Upper lobe of left lung (tissue), 6 donors: ENCODE data around the gene PDE4D. TPM values are rescaled to one million over a fixed set of nuclear protein-coding genes. Genes with fewer than 3 reads are reported as not detected.

ENCODE experiments used
- ATAC-seq, 2 donors: fragments of 200-7000 bp; cut with Tn5 transposase; one replicate each; pipeline ENCODE4 v1.9.1; 2022; ENCODE audit warnings: mild to moderate bottlenecking in 2 of 2, moderate library complexity in 2 of 2; ENCODE audit not compliant: low FRiP score in 2 of 2
- DNase-seq, 2 donors: peaks; one replicate each; pipeline ENCODE4 v3.0.0-alpha.2; 2019 to 2020
- H3K27ac ChIP-seq, 4 donors: fragments of 200-600 bp; sonication (generic); one replicate each; pipeline ENCODE4 v1.5.1; 2016 to 2019
- H3K27me3 ChIP-seq, 4 donors: fragments of 200-600 bp; sonication (generic); one replicate each; pipeline ENCODE4 v1.5.1; 2017 to 2019
- H3K36me3 ChIP-seq, 4 donors: fragments of 200-600 bp; sonication (generic); one replicate each; pipeline ENCODE4 v1.5.1; 2016 to 2019
- H3K4me1 ChIP-seq, 4 donors: fragments of 200-600 bp; sonication (generic); one replicate each; pipeline ENCODE4 v1.5.1; 2018 to 2019
- H3K4me3 ChIP-seq, 4 donors: fragments of 200-600 bp; sonication (generic); one replicate each; pipeline ENCODE4 v1.5.1; 2017 to 2019; ENCODE audit warnings: mild to moderate bottlenecking in 2 of 4, moderate library complexity in 1 of 4
- H3K9me3 ChIP-seq, 4 donors: fragments of 200-600 bp; sonication (generic); one replicate each; pipeline ENCODE4 v1.5.1; 2018 to 2019
- CTCF ChIP-seq, 6 experiments: fragments of 450-650 bp in 4 of 6; fragments of 200-600 bp in 2 of 6; sonication (generic) in 2 of 6; IDR thresholded peaks; one replicate each; pipeline ENCODE4 v1.5.1; 2016 to 2019; ENCODE audit warnings: antibody characterized with exemption in 6 of 6
- EP300 ChIP-seq, 4 donors: sonication (generic); formaldehyde crosslinking; IDR thresholded peaks; one replicate each; pipeline ENCODE4 v1.5.1; 2017; ENCODE audit warnings: antibody characterized with exemption in 4 of 4, control low read depth in 2 of 4
- POLR2A ChIP-seq, 4 donors: fragments of 450-650 bp; IDR thresholded peaks; one replicate each; pipeline ENCODE4 v1.5.1; 2016 to 2017; ENCODE audit warnings: antibody characterized with exemption in 4 of 4, mild to moderate bottlenecking in 2 of 4
- POLR2AphosphoS5 ChIP-seq, 2 donors: sonication (generic); formaldehyde crosslinking; IDR thresholded peaks; one replicate each; pipeline ENCODE4 v1.5.1; 2017; ENCODE audit warnings: antibody characterized with exemption in 2 of 2
- WGBS, 2 donors: methylation state at CpG; one replicate each; pipeline ENCODE4 v1.1.5; 2017 to 2018; 5-methylcytosine and 5-hydroxymethylcytosine counted together
- total RNA-seq, 6 donors: library from RNA; depleted of rRNA in 4 of 6; stranded (reverse); fragments of >200 nt in 4 of 6; gene quantifications; one replicate each; pipeline versions ENCODE4 v1.1.0 to v1.2.1, GENCODE V29; 2016 to 2021
- donor health status: DM: no; HTN: no; CAD: no; lungs with moderate emphysema.
- donor health status: DM: no; HTN: yes; CAD: no; lungs with severe emphysema.

PDE4D gene
- total RNA-seq, 6 donors from 2014 or later, result 50.4 to 188 (median 84.0) TPM

GRCh38 chr5:59326596-59326995 lies 566.9 kb downstream of the PDE4D start:
- ATAC-seq, result no peak
- H3K4me1 ChIP-seq, result peaks cover 0 to 6% (median 0%) of the 10 kb centered on the region in 4 donors
- H3K27ac ChIP-seq, result no peak overlapping the region
- no peaks in the 10 kb centered on the region for H3K36me3 ChIP-seq
- 81 to 83% methylated on average over 2 of the region's 2 CpGs for WGBS, 2 donors
- H3K9me3 ChIP-seq, result no peaks in the 10 kb centered on the region
- no peak overlapping the region for H3K4me3 ChIP-seq
- TF ChIP-seq CTCF (IDR thresholded peaks at IDR 0.05) (no peak), POLR2AphosphoS5 (IDR thresholded peaks at IDR 0.05) (no peak)
- no peaks in the 10 kb centered on the region for H3K27me3 ChIP-seq
- DNase-seq, result no peak

GRCh38 chr5:59325070-59325469 lies 568.5 kb downstream of the PDE4D start:
- Histone ChIP-seq H3K4me1 (peaks cover 0 to 6% (median 0%) of the 10 kb centered on the region in 4 donors), H3K27me3 (no peaks in the 10 kb centered on the region), H3K27ac (no peak overlapping the region), H3K36me3 (no peaks in the 10 kb centered on the region), H3K9me3 (no peaks in the 10 kb centered on the region), H3K4me3 (no peak overlapping the region)
- 85 to 86% methylated on average over 2 of the region's 2 CpGs for WGBS, 2 donors
- TF ChIP-seq EP300 (IDR thresholded peaks at IDR 0.05), result no peak
- TF ChIP-seq CTCF (IDR thresholded peaks at IDR 0.05), result no peak
- no peak for TF ChIP-seq POLR2A (IDR thresholded peaks at IDR 0.05)
- TF ChIP-seq POLR2AphosphoS5 (IDR thresholded peaks at IDR 0.05), result no peak
- DNase-seq (no peak), ATAC-seq (no peak)

GRCh38 chr5:59322894-59323293 lies 570.6 kb downstream of the PDE4D start:
- Histone ChIP-seq H3K36me3 (no peaks in the 10 kb centered on the region), H3K27me3 (no peaks in the 10 kb centered on the region), H3K9me3 (no peaks in the 10 kb centered on the region), H3K4me3 (no peak overlapping the region), H3K4me1 (no peaks in the 10 kb centered on the region), H3K27ac (no peak overlapping the region)
- WGBS, 2 donors, result 91 to 98% methylated on average over 2 of the region's 2 CpGs
- peak in 1 of 2 donors; percentile 79 for ATAC-seq
- no peak for TF ChIP-seq CTCF (IDR thresholded peaks at IDR 0.05)
- no peak for TF ChIP-seq POLR2A (IDR thresholded peaks at IDR 0.05)
- TF ChIP-seq EP300 (IDR thresholded peaks at IDR 0.05), result no peak
- TF ChIP-seq POLR2AphosphoS5 (IDR thresholded peaks at IDR 0.05), result no peak
- no peak for DNase-seq

- Histone ChIP-seq H3K27me3 (no peaks in the 10 kb centered on the region), H3K36me3 (no peaks in the 10 kb centered on the region), H3K9me3 (no peaks in the 10 kb centered on the region), H3K4me3 (no peak overlapping the region), H3K27ac (no peak overlapping the region), H3K4me1 (peaks cover 0 to 4% (median 0%) of the 10 kb centered on the region in 4 donors)
- ATAC-seq (no peak), DNase-seq (no peak)
- TF ChIP-seq EP300 (IDR thresholded peaks at IDR 0.05) (no peak), POLR2A (IDR thresholded peaks at IDR 0.05) (no peak), CTCF (IDR thresholded peaks at IDR 0.05) (no peak), POLR2AphosphoS5 (IDR thresholded peaks at IDR 0.05) (no peak)
Observed at GRCh38 chr5:59322058-59322457, 571.5 kb downstream of the PDE4D start.

GRCh38 chr5:59321642-59322041 lies 571.9 kb downstream of the PDE4D start:
- H3K27ac ChIP-seq, result no peak overlapping the region
- H3K36me3 ChIP-seq, result no peaks in the 10 kb centered on the region
- DNase-seq (no peak), ATAC-seq (no peak)
- H3K27me3 ChIP-seq, result no peaks in the 10 kb centered on the region
- no peak overlapping the region for H3K4me3 ChIP-seq
- TF ChIP-seq EP300 (IDR thresholded peaks at IDR 0.05), result no peak
- no peak for TF ChIP-seq POLR2AphosphoS5 (IDR thresholded peaks at IDR 0.05)
- no peak for TF ChIP-seq POLR2A (IDR thresholded peaks at IDR 0.05)
- TF ChIP-seq CTCF (IDR thresholded peaks at IDR 0.05), result no peak
- H3K9me3 ChIP-seq, result no peaks in the 10 kb centered on the region
- peaks cover 0 to 4% (median 0%) of the 10 kb centered on the region in 4 donors for H3K4me1 ChIP-seq
- 89 to 95% methylated on average over 3 of the region's 3 CpGs for WGBS, 2 donors
